GM11168 (cell line): ENCODE results near the gene TOM1L2.

Experiments
- in situ Hi-C: fragments of 300-500 bp; cut with MboI; formaldehyde crosslinking; loops from one replicate; pipeline ENCODE4 v1.12.0; 2022; ENCODE audit warnings: low sequenced_read_pairs; ENCODE audit not compliant: unreplicated experiment

TOM1L2 gene

DNA sequence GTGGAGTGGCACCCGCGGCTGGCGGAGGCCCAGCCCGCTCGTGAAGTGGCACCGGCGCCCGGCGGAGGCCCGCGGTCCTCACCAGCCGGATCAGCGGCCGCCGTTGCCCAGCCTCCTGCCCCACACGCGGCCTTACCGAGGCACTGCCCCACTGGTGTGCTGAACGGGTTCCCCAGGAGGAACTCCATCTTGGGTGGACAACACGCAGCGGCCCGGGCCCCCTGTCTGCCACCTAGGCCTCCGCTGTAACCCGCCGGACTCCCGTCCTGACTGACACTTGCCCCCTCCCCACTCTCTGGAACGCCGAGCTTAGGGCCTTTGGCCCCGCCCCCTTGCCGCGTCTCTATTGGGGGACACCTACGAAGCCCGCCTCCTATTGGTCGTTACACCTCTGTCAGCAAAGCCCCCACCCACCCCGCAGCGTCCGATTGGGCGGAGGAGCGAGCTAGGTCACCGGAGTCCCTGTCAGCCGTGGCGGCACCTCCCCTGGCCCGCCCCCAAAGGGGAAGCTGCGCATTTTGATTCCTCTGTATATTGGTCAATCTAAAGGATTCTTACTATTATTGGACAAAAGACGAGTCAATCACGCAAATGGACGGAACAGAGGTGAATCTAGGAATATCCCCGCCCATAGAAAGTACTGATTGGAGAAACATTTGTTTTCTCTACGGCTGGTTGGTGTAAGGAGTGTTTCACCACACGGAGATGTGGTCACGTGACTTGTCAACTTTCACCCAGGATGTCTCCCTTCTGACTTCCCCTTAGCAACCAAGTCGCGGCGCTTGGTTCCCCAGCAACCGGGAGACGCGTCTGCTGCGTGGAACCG is at the start of gene TOM1L2, which contains the start of gene DRC3:
TOM1L2 (minus strand) TSS at position 275 of the 826 bp plus-strand sequence; CDS start at position 188, 87 bp downstream.
DRC3 (plus strand) TSS at position 737 of the 826 bp plus-strand sequence. CDS start 4,737 bp downstream, outside the sequence.
- in situ Hi-C loops, result no loop called here

GRCh38 chr17:18021372-18021771 is 49.2 kb upstream of the TOM1L2 start:
- in situ Hi-C loops, result no loop called here

- in situ Hi-C loops, result no loop called here
These were observed 48.8 kb upstream of the TOM1L2 start for GRCh38 chr17:18020971-18021370.

GRCh38 chr17:18019838-18020154 is 47.6 kb upstream of the TOM1L2 start:
- in situ Hi-C loops, result no loop called here

GRCh38 chr17:18018411-18018921 is 46.3 kb upstream of the TOM1L2 start:
- in situ Hi-C loops, result no loop called here

DNA sequence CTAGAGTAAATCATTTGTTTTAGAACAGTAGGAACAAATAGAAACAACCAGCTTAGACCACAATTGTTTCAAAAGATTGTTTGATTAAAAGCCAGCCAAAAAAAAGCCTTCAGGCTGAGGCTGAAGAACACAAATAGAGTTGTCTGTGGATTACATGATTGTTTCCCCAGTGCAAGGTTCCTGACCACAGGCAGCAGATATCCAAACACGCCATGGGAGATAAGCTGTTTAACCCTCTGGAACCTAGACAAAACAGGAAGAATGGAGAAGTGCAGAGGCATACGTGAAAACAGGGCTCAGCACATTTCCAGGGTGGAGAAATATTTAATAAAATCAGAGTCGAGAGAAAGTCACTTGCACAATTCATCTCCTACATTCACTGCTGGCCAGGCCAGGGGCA is 45.8 kb upstream of the TOM1L2 start:
- in situ Hi-C loops, result no loop called here

DNA sequence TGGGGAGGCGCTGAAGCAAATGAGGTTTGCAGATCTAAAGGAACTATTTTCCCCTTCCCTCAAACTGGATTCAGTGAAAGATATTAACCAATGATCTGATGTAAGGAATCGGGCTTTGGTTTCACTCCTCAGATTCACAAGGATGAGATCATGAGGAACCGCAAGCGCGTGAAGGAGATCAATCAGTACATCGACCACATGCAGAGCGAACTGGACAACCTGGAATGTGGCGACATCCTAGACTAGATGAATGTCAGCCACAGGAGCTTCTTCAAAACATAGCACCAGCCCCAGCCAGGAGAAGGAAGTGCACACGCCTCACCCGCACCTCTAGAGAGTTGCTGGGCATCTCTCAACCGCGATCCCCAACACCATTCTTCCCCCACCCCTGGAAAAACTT is 44.2 kb upstream of the TOM1L2 start:
- in situ Hi-C loops, result no loop called here

GRCh38 chr17:18015593-18015992 is 43.4 kb upstream of the TOM1L2 start:
- in situ Hi-C loops, result no loop called here

GRCh38 chr17:18014006-18014405 is 41.8 kb upstream of the TOM1L2 start:
- in situ Hi-C loops, result no loop called here

DNA sequence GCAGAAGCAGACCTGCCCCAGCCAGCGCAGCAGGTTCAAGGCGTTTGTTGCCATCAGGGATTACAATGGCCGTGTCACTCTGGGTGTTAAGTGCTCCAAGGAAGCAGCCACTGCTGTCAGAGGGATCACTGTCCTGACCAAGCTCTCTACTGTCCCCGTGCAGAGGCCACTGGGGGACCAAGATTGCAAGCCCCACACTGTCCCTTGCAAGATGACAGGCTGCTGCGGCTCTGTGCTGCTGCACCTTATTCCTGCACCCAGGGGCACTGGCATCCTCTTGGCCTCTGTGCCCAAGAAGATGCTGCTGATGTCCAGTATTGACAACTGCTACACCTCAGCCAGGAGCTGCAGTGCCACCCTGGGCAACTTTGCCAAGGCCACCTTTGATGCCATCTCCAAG is 39.1 kb upstream of the TOM1L2 start:
- in situ Hi-C loops, result no loop called here

DNA sequence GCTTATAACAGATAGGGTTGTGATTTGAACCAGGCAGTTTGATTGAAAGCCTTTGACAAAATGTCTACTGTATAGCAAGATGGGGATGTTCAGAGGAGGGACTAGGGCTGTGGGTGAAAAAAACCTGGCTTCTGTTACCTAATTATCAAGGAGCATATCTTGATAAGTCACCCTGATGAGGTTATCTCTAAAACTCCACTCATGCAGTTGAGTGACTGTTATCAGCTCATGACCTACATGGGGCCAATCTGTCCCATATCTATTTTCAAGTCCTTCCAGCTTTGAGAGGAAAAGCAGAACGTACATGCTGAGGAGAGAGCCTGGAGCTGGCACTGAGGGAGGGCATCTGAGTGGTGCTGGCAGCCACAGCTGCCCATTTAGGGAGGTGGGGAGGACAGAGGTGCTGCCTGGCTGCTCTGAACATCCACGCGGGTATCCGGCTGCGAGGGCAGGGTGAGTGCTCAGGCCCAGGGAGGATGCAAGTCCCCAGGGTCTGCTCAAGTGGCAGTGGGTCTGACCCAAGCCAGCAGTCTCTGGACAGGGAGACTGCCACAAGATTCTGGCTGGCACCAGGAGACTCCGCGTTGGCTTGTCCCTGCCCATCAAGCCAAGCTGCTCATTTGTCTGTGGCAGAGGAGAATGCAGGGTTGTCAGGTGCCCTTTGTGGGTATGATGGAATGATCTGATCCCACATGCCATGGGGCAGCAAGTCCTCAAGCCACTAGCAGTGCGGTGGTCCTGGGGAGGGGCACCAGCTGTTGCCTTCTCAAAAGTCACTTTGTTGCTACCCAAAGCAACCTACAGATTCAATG is 37.6 kb upstream of the TOM1L2 start:
- in situ Hi-C loops, result no loop called here

DNA sequence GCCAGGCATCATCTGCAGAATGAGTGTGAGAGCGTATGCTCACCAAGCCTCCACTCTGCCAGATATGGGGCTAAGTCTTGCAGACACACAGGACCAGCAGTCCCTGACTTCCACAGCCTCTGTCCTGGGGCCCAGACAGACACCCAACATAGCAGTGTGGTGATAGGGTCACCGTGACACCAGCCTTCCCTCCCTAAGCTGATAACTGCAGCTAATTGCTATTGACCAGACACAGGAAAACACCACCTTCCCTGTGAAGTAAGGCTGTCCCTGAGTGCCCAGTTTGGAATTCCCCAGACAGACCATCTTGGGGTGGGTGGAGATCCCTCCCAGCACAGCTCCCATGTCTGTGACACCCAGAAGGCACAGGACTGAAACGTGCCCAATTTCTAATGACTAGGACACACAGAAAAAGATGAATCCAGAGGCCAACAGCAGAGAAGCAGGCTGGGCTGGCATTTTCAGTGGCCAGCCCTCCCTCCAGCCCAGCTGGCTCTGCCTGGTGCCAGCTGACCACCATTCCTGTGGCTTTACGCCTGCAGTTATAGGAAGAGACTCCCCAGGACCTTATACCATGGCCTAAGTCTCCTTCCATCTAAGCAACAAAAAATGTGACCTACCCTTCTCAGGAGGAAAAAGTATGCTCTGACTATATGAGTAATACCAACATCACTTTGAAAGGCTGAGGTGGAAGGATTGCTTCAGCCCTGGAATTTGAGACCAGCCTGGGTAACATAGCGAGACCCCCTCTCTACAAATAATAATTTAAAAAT is 36.5 kb upstream of the TOM1L2 start:
- in situ Hi-C loops, result no loop called here

GRCh38 chr17:18006495-18007239 is 34.5 kb upstream of the TOM1L2 start:
- in situ Hi-C loops, result no loop called here

GRCh38 chr17:18005496-18005895 is 33.3 kb upstream of the TOM1L2 start:
- in situ Hi-C loops, result no loop called here

DNA sequence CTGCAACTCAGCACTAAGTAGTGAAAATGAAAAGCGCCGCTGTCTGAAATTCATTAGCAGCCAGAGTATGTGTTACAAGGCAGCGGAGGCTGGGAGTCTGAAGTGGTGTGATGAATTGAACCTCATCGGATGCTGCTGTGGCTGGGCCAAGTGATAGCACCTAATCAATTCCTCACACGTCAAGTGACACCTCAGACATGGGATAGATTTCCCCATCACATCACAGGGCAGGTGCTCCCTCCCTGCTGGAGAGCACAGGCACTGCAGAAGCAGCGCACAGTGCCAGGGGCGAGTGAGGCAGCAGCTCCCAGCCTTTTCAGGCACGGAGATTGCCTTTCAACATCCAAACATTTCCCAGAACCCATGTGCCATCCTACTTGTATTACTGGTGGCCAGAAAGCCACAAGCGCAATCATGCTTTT is 32.7 kb upstream of the TOM1L2 start:
- in situ Hi-C loops, result no loop called here

DNA sequence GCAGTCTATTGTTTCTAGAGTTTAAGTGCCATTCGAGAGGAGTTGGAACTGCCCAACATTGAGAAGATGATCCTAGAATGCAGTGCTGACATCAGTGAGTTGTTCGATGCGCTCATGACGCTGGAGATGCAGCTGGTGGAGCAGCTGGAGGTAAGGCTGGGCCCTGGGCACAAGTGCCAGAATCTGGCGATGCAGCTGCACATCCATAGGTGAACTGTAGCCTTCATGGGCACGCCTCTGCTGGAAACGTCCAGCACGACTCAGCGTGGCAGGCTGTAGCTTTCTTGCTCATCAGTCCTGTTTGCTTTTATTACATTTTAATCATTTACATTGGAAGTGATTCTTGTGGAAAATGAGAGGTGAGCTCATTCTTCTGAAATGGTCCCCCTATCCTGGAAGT is 32.1 kb upstream of the TOM1L2 start:
- in situ Hi-C loops, result no loop called here

- in situ Hi-C loops, result no loop called here
These were observed 30.0 kb upstream of the TOM1L2 start for GRCh38 chr17:18002171-18002570.

GRCh38 chr17:18000030-18000408 is 27.8 kb upstream of the TOM1L2 start:
- in situ Hi-C loops, result no loop called here

DNA sequence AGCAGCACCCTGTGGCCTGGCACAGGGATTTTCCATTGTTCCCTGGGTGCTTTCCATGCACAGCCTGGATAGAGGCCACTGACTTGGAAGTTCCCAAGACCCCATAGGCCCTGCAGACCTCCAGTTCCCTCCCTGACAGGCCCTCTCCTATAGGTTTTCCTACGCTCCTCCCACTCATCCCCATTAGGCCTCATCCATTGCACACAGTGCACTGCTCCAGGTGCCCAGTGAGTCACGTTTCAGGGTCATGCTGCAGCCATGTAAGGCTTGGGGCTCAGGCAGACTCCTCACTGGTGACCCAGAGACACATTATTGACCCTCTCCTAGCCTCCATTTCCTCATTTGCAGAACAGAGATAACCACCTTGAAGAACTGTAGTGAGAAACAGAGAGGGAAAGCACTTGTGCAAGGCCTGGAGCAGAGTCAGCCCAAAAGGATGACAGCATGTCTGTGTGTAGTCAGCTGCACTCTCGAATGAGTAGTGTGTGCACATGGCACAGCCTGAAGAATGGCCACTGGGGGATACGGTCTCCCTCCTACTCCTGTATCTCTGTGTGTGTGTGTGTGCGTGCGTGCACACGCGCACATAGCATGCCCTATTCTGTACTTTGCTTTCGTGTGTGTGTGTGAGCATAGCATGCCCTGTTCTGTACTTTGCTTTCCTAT is 27.3 kb upstream of the TOM1L2 start:
- in situ Hi-C loops, result no loop called here
